ENCODE data around the gene UTF1.

DNA sequence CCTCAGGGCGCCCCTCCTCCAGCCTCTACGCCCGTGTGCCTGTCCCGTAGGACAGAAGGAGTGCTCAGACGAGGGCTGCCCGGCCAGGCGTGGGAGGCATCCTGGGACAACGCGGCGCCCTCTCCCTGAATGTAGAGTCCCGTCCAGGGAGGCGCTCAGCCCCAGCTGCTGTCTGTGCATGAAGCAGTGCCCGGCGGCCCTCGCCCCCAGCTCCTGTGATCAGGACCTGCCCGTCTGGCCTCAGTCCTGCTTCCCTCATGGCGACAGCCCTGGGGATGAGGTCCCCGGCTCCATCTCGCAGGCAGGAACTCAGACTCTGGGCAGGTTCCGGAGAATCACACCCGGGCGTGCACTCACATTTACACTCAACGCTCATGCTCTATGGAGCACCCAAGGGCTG lies 24.9 kb upstream of the UTF1 start:
- TF ChIP-seq POLR2A (IDR thresholded peaks at IDR 0.05) = no peak
- TF ChIP-seq, protein P1, sequence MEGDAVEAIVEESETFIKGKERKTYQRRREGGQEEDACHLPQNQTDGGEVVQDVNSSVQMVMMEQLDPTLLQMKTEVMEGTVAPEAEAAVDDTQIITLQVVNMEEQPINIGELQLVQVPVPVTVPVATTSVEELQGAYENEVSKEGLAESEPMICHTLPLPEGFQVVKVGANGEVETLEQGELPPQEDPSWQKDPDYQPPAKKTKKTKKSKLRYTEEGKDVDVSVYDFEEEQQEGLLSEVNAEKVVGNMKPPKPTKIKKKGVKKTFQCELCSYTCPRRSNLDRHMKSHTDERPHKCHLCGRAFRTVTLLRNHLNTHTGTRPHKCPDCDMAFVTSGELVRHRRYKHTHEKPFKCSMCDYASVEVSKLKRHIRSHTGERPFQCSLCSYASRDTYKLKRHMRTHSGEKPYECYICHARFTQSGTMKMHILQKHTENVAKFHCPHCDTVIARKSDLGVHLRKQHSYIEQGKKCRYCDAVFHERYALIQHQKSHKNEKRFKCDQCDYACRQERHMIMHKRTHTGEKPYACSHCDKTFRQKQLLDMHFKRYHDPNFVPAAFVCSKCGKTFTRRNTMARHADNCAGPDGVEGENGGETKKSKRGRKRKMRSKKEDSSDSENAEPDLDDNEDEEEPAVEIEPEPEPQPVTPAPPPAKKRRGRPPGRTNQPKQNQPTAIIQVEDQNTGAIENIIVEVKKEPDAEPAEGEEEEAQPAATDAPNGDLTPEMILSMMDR (IDR thresholded peaks at IDR 0.05) = no peak

All from vagina (tissue), 2 donors.